ENCODE measurements around the gene FMNL2.
A peak's percentile ranks its signal among the peaks of the same experiment; 100 is the strongest.

FMNL2 gene

DNA sequence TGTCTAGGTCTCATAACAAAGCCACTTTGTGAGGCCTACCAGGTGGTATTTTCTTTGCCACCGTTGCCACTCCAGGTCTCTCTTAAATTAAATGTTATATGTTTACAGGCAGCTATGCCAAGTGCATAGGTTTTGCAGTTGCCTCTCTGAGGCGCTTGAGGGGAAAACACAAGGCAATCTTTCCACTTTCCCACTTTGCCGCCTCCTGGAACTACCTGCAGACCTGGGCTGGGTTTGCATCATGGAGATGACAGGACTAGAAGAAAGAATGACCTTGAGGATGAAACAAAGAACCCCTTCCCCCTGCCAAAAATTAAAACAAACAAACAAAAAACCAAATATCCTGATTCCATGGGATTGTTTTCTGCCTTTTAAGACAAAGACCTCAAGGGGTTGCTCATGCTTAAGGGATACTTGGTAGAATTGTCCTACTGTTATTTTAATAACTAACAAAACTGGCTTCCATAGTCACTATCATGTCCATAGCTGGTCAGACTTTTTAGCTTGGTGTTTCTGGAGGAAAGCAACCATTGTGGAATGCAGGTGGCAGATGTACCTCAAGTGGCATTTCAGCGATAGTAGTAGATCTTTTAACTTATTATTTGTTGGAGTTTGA lies 222.4 kb downstream of the FMNL2 start:
- ATAC-seq (no peak), DNase-seq (no peak)

DNA sequence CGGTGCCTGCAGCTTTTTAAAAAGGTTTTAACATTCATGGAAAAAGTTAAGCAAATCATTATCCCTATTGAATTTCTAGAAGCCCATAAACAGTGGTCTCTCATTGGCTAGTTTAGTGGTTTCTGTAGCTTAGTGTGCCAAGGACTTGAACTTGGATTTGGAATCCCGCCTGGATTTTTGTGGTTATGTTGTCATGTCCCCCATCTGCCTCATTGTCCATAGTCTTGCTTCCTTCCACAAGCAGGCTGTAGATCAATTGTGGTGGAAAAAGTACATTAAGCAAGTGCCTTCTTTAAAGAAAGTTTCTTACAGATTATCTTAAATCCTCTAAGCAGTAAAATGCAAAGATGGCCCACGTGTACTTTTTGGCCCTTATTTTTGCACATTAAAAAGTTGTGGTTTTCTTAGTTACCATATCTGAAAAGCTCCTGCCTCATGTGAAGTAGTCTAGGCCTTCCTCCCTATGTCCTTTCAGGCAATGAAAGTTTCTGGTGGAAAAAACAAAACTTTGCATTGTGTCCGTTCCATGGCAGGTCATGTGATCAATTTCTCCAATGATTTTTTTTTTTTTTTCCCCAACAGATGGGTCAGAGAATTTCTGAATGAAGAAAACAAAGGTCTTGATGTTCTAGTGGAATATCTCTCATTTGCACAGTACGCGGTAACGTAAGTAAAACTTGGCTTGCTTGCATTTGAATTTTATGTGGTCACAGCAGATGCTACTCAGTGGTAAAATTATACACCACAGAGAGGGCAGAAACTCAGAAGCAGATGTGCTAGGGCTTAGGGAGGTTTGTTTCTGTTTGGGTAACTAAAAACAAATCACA lies 223.4 kb downstream of the FMNL2 start:
- no peak for ATAC-seq
- DNase-seq, result no peak

DNA sequence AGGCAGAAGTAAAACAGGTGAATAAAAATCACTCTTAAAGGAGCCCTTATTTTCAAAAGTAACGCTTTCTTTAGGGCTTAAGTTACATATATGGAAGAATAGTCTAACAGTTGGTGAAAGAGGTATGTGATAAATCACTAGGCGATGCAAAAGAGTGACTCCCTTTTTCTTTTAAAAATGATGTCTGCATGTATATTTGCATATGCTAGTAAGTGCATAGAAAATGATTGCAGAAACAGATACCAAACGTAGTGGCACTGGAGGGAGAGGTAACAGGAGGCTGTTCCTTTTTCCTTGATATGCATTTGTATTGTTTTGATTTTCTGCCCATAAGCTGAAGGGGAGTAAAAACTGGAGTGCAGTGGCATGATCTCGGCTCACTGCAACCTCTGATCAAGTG lies 224.0 kb downstream of the FMNL2 start:
- DNase-seq (no peak), ATAC-seq (no peak)

DNA sequence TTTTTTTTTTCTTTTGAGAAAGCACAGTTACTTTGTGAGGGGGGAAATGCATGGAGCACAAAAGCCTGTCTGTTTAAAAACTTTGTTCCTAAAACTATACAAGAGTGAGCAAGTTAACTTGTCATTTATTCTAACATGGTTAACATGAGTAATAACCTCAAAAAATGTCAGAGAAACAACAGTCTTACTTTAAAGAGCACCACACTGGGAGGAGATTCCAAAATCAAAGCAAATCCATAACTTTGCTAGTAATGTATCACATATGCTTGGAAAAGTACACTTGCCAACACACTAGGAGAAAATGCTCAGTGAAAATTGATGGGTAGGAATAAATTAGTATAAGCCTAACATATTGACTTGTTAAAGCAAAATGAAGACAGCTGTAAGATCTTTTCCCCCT lies 225.2 kb downstream of the FMNL2 start:
- DNase-seq (no peak), ATAC-seq (no peak)

DNA sequence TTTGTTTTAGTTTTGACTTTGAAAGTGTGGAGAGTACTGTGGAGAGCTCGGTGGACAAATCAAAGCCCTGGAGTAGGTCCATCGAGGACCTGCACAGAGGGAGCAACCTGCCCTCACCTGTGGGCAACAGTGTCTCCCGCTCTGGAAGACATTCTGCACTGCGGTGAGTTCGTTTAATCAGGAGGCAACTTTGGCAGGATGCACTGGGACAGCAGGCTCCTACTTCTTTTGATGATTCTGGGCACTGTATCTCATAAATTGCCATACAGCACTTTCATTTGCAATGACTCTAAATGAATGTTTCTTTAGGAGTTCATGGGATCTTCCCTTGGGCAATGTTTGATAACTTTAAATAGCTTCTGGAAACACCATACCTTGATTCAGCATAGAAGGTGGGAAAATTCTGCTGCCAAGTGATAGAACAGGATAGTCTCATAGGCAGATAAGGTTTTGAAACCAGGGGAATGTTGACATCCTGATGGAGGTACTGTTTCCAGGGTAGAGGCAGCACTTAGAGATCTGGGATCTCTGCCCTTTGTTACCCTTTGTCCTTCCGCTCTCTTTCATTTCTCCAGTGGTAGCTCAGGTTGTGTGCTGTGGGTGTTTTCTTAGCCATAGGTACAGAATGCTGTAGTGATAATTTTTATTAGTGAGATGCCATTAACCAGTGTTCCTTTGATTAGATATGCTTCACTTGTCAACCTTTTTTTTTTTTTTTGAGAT lies 226.1 kb downstream of the FMNL2 start:
- ATAC-seq (no peak), DNase-seq (no peak)

DNA sequence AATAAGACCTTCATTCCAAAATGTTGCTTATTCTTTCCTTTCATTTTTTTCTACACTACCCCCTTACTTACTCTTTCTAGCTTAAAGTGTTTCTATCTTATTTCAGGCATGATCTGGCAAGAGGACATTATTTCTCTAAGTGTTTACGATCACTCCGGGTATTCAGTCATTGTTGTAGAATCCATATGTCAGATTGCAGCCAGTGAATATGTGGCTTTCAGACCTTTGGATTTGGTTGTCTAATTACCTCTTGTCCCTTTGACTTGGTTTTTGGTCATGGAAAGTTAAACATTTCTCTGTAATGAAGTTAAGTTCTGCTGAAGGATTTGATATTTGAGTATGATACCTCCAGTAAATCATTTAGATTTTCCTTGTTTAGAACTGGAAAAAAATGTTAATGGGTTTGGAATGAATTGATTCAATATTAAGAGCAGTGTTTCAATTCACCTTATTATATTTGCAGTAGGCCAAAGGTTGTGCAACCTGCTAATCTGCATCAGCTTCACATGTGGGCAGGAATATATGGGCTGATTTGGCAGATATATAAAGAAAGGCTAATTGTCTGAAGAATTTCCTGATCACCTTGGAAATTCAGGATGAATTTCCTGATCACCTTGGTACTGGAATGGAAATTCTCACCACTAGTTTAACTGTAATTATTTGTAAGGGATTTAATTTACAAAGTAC lies 227.4 kb downstream of the FMNL2 start:
- no peak for ATAC-seq

DNA sequence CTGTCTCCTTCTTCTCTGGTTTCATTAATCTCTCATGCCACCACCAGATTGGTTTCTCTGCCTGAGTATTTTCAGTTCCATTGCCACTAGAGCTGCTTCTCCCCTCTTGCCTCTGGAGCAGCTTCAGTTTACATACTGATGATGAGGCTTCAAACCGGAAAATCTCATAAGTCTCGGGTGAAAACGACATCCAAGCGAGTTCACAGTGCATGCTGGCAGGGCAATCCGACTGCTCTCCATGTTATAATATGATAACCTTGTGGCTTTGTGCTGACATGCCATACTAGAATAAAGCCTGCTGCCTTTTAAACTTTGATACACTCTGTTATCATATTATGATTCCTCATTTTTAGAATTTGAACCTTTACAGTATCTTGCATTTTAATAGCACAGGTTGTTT lies 228.8 kb downstream of the FMNL2 start:
- ATAC-seq (no peak), DNase-seq (no peak)

More for the DNA sequence above, 227.4 kb downstream of the FMNL2 start:
- no peak for DNase-seq

DNA sequence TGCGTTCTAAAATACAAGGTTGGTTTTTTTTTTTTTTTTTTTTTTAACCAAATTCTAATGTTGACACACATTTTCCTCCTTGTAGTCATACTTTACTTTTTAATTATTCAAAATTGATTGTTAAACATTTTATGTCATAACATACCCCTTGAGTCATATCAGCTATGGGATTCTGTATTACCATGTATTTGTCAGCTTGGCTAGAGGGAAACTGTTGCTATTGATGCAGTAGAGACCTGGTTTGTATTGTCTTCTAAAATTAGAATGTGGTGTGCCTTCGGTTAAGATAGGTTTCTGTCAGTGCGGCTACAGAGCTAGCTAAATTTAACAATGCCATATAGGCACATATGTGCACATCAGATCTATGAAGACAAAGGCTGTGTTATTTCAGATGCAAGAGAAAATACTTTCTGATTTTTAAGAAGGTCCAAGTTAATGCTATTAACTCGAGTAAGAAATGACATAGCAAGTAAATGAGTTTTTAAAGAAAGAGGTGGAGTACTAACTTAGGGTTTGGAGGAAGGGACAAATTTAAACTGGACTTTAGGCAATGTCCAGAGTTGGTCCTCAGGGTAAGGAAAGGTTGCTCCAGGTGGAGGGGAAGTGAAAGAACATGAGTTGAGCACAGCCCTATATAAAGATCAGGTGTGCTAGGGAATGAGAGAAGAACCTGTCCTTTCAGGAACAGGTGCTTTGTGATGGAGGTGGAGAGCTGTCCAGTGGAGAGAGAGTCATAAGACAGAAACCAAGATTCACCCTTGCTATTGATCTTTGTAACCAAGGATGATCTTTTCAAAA lies 230.0 kb downstream of the FMNL2 start:
- ATAC-seq, result peak; percentile 49
- no peak for DNase-seq

DNA sequence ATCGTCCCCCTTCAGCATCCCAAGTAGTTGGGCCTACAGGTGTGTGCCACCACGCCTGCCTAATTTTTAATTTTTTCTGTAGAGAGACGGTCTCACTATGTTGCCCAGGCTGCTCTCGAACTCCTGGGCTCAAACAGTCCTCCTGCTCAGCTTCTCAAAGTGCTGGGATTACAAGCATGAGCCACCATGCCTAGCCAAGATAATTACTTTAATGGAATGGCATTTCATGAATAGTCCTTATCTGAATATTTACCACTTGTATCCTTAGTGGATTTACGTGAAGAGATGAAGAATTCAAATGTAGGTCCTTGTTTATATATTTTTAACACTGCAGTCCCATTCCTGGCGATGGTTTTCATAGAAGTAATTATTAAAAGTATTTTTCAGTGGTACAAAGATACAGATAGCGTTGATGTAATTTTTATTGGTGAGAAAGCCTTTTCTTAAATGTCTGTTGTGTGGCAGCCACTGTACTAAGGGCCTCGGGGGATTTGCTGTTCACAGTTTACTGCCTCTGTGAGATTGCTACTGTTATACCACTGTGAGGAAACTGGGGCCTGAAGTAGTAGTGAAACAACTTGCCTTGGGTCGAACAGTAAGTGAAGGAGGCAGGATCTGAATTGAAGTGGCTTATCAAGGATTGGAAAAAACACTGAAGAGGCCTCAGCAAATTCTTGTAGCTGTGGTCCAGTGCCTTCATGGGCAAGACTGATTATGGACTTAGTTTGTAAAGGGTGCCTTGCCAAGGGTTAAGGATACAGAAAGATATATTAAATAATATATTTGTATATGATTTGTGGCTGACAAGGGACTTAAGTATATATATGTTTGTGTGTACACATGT lies 231.1 kb downstream of the FMNL2 start:
- no peak for ATAC-seq

DNA sequence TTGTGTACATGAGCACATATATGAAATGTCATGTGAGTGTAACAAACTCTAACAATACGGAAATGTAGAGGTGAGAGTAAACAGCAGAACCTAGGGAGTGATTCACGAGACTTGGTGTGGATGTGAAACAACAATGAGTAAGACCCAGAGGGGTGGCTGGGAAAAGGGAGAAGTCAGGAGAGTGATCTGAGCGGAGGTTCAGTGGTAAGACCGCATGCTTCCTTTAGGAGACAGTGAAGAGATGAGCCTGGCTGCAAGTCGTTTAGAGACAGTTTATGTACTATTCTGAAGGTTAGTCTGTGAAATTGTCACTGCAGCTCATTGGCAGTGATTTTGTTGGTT lies 231.7 kb downstream of the FMNL2 start:
- ATAC-seq, result no peak
- no peak for DNase-seq

More for the DNA sequence above, 231.1 kb downstream of the FMNL2 start:
- no peak for DNase-seq

DNA sequence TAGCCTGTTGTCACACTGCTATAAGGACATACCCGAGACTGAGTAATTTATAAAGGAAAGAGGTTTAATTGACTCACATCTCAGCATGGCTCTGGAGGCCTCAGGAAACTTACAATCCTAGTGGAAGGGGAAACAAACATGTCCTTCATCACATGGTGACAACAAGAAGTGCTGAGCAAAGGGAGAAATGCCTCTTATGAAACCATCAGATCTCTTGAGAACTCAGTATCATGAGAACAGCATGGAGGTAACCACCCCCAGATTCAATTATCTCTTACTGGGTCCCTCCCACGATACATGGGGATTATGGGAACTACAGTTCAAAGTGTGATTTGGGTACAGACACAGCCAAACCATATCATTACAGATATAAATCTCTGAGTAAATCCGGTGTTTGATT lies 233.6 kb downstream of the FMNL2 start:
- DNase-seq (no peak), ATAC-seq (no peak)

DNA sequence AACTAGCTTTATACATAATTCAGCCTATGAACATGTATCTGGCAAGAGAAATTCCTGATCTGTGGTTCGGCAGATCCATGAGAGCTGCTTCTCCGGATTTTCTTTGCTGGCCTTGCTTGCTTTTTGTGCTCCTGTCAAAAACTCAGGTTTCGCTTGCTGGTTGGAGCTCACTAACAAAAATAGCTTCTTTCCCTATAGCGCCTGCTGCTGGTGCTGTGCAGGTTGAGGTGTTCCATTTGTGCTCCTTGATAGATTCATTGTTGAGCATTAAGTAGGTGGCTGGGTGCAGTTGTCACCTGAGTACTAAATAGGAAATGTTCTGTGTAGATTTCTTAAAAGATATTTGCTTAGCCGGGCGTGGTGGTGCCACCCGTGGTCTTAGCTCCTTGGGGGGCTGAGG lies 234.2 kb downstream of the FMNL2 start:
- no peak for ATAC-seq

DNA sequence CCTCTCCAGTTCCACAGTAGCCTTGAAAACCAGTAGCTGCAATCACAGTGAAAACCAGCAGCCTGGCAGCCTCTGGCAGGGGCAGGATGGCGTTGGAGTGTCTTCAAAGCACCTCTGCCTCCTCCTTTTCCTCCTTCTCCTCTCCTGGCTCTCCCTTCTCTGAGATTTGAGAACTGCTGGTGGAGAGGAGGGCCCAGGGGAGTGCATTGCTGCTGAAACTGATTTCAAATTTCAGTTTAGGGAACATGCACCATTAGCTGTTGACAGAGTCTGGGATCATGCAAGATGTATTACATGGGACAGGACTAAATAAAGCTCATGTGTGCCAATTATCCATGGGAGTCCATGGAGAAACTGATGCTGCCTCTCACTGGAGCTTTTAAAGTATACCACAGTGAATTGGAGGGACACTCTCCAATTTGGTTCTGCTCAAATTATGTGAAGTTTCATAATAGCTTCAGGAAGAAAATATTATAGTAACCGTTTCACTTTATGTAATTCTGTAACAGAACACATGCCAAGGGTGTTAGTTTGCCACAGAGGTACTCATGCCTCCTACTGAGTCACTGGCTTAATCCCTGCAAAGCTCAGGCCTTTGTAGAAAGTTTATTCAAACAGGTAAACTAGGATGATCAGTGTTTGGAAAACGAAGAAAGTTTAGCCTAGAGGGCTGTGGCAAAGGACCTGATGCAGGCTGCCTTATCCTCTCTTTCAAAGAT lies 236.2 kb downstream of the FMNL2 start:
- DNase-seq (no peak), ATAC-seq (no peak)

More for the DNA sequence above, 234.2 kb downstream of the FMNL2 start:
- no peak for DNase-seq

DNA sequence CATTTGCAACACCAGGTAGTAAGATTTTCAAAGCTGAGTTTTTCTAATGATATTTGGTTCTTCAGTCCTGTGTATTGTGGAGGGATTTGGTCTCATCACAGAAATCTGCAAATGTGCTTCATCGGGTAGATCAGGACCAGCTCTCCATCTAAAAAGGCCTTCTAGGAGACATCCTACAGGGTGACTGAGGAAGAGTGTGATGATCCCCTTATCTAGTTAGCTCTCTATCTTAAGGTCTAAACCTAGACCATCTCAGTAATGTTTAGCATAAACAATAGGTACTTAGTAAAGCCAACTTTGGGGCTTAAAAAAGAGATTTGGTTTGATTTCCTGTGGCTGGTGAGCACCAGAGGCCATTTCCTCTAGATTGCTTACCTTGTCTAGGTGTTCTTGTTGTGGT lies 237.1 kb downstream of the FMNL2 start:
- DNase-seq (no peak), ATAC-seq (no peak)

DNA sequence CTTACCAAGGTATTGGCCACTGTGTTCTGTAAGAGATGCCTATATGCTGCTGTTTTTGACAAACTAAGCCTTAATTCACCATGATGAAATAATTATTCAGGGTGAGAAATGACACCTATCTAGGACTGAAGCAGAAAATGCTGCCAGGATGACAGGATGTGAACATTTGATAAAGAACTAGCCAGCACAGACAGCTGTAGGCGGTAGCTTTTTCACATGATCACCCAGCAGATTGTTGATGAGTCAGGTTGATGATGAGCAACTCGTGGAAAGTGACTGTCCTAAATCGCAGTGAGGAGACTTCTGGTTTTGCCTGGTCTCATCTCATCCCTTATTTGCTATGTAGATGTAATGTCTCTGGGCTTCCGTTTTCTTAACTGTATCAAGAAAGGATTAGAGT lies 238.2 kb downstream of the FMNL2 start:
- peak; percentile 38 for DNase-seq

DNA sequence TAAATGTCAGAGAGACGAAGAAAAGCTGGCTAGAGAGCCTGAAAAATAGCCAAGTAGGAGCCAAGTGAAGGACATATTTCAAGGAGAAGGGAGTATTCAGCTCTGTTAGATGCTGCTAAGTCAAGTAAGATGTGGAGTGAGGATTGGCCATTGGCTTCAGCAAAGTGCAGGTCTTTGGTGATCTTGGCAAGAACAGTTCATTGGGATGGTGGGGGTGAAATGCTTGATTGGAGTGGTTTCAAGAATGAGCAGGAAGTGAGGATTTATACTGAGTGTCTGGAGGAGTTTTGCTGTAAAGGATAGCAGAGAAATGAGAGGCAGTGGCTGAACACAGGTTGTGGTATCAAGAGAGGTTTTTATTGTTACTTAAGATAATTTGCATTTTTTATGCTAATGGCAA lies 242.6 kb downstream of the FMNL2 start:
- DNase-seq (no peak), ATAC-seq (no peak)

More for the DNA sequence above, 238.2 kb downstream of the FMNL2 start:
- peak; percentile 97 for ATAC-seq

DNA sequence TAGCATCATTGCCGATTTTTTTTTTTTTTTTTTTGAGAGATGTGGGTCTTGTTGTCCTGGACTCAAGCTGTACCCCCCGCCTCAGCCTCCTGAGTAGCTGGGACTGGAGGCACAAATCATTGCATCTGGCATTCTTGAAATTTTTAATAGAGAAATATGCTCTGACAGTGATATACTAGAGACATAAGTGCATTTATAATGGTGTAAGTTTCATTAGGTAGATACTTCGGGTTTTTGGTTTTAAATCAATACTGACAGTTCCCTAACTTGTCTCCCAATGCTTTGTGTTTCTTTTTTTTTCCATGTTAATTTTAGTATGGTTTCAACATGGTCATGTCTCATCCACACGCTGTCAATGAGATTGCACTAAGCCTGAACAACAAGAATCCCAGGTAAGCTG lies 243.6 kb downstream of the FMNL2 start:
- ATAC-seq (no peak), DNase-seq (no peak)

DNA sequence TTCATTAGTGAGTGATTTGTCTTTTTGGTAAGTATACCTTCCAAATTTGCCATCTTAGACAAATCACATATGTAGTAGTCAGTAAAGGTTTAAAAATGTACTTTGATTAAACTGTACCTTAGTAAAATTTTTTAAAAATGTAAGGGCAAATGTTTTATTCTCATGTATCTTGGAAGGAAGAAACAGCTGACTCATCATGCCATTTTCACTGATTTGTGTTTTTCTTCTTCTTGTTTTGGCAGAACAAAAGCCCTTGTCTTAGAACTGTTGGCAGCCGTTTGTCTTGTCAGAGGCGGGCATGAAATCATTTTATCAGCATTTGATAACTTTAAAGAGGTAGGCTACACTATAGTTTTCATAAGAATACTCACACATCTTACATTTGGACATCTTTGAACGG lies 245.7 kb downstream of the FMNL2 start:
- no peak for DNase-seq

DNA sequence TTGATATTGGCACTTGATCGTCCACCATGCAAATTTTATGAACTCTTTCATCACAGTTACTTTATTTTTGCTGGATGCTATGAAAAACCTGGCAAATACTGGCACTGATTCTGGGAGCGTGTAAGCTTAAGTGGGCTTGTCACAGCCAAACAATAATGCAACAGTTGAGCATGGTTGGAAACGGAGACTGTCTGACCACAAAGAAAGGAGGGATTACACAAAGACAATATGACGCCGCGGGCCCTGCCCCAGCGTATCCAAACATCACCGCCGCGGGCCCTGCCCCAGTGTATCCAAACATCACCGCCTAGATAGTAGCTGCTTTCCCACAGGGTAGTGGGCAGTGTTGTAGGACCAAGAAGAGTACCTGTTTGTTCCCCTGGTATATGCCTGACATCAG lies 246.4 kb downstream of the FMNL2 start:
- DNase-seq, result no peak
- ATAC-seq, result no peak

More for the DNA sequence above, 245.7 kb downstream of the FMNL2 start:
- ATAC-seq, result no peak

DNA sequence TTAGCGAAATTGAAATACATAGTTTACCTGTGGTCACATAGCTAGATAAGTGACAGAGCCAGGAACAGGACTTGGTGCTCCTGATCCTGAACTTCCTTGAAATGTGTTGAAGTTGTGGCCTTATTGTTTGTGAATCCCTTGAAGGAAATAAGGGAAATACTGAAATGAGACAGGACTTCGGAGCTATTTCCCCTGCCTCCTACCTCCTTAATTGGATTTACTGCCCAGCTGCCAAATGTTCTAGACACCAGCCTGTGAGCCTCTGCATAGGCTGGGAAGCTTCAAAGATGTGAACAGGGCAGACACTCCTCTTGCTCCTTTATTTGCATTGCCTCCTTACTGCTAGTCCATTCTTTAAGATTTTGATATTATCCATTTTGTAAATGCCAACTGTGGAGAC lies 247.1 kb downstream of the FMNL2 start:
- ATAC-seq (no peak), DNase-seq (no peak)
